DMS79 (cell line): ENCODE results near the gene TMPRSS11B.
"Not testable (repeated sequence)": the region's sequence is repeated elsewhere in the genome, so short reads cannot be mapped to it uniquely, and the experiment has no call there.

Experiments
- DNase-seq: peaks from one replicate; lab custom pipeline; 2025; lab: John Stamatoyannopoulos, UW

The TMPRSS11B gene

GRCh38 chr4:68245594-68245993 lies at the start of gene TMPRSS11B:
Gene TMPRSS11B, minus strand, starts transcription at chr4:68245694. Its CDS starts 136 bp downstream, at chr4:68245558.
- no peak for DNase-seq

GRCh38 chr4:68291256-68291655 lies 45.8 kb upstream of the TMPRSS11B start:
- DNase-seq: no peak

DNA sequence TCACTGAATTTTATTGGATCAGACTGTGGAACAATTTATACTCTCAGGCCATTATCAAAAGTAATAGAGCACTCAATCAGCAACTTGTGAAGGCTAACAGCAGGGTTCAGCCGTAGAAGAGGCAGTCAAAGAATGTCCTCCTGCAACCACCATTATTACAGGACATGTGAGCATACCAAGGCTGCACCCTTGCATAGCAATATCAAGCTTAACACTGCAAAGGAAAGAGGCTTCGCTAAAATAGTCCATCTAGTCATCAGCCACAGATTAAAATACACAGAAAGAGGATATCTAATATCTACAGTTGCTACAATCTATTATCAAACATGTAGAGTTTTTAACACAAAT lies 42.9 kb upstream of the TMPRSS11B start:
- no peak for DNase-seq

DNA sequence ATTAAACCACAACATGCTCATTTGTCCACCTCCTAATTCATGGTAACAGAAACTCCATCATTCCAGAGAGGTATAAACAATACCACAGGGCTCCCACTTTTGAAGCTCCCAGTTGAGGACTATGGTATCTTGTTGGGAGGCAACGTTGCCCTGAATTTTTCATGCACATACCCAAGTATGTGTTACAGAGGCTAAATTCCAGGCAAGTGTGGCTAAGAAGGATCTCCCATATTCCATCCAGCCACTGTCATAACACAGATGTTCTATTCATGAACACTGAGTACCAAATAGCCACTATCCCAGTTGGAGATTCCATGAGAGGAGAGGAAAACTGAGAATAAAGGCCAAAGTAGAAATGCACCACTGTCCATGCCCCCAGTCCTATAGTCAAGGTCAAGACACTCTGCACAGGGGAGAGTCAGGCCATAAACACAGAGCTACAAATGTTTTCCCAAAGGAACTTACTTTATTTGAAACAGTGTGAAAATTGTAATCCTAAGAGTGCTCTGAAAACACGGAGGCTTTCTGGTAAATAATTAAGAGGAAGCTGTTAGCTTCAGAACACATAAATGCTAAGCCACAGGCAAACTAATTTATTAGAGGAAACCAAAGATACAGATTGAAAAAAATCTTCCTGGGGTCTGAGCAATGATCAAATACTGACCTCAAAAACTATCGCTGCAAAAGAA lies 42.4 kb upstream of the TMPRSS11B start:
- no peak for DNase-seq

DNA sequence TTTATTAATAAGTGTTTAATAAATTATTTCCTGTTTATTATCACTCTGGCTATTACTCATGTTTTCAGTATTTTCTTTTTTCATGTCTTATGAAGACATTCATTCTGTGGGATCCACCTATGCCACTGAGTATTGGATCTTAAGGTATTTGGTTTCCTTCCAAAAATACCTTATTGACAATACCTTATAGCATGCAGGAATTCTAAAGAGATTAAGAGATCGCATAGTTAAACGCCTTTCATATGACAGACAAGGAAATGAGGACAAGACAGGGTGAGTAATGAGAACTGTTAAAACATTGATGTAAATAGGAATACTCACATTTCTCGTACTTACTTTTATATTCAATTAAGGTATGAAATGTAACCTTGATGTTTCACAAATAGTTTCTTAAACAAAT lies 38.2 kb upstream of the TMPRSS11B start:
- DNase-seq: no peak

- DNase-seq: no peak
Observed at GRCh38 chr4:68283095-68283494, 37.6 kb upstream of the TMPRSS11B start.

GRCh38 chr4:68281796-68282740 lies 36.6 kb upstream of the TMPRSS11B start:
- not testable (repeated sequence) for DNase-seq

DNA sequence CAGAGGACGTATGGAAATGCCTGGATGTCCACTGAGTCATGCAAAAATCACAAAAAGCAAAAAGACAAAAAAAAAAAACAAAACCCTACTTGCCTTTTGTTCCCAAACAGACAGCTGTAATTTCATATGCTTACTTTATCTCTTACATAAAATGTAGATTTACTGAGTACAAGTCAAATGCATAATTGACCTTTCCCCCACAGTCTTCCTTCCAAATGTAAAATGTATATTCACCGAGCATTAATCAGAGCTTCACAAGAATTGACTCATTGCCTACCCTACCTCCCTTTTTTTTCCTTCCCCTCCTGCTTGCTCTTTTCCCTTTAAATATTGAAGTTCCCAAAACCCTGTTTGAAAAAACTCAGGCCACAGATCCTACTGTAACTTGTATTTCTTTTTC lies 32.5 kb upstream of the TMPRSS11B start:
- DNase-seq: no peak

DNA sequence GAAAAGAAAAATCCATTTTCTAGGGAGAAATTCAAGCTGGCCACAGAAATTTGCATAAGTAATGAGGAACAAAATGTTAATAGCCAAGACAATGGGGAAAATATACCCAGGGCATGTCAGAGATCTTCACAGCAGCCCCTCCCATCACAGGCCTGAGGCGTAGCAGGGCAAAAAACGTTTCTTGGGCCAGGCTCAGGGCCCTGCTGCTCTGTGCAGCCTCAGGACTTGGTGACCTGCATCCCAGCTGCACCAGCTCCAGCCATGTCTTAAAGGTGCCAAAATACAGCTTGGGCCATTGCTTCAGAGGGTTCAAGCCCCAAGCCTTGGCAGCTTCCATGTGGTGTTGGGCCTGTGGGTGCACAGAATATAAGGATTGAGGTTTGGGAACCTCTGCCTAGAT lies 32.1 kb upstream of the TMPRSS11B start:
- DNase-seq: no peak

DNA sequence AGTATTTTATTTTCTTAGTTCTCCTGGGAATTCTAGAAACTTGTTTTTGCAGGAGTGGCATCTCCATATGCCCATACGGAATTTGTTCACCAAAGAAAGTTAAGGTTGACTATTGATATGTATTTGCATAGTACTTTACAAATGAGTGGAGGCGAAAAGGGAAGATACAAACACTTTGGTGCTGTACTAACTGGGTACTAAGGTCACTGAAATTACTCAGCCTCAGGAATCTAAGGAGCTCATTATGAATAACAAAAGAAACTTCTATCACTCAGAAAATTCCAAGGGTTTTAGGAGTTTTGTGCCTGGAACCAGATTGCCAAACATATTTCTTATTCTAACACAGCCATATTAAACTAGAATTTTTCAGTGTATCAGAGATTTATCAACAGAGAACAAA lies 27.4 kb upstream of the TMPRSS11B start:
- DNase-seq: no peak

GRCh38 chr4:68272380-68272779 lies 26.9 kb upstream of the TMPRSS11B start:
- no peak for DNase-seq

GRCh38 chr4:68271851-68272357 lies 26.4 kb upstream of the TMPRSS11B start:
- DNase-seq: no peak

- no peak for DNase-seq
Observed at GRCh38 chr4:68267433-68267944, 22.0 kb upstream of the TMPRSS11B start.

DNA sequence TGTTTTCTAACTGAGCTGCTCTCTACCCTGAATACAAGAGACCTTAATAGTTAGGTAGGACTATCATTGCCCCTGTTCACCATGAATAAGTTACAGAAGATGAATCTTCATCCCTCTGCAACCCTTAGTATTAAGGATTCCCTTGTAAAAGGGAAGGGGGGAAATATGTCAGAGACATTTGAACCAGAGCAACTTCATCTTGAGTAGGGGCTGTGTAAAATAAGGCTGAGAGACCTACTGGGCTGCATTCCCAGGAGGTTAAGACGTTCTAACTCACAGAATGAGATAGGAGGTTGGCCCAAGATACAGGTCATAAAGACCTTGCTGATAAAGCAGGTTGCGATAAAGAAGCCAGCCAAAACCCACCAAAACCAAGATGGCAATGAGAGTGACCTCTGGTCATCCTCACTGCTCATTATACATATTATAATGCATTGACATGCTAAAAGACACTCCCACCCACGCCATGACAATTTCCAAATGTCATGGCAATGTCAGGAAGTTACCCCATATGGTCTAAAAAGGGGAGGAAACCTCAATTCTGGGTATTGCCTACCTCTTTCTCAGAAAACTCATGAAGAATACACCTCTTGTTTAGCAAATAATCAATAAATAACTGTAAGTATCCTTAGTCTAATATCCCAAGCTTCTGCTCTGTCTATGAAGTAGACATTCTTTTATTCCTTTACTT lies 19.5 kb upstream of the TMPRSS11B start:
- no peak for DNase-seq

DNA sequence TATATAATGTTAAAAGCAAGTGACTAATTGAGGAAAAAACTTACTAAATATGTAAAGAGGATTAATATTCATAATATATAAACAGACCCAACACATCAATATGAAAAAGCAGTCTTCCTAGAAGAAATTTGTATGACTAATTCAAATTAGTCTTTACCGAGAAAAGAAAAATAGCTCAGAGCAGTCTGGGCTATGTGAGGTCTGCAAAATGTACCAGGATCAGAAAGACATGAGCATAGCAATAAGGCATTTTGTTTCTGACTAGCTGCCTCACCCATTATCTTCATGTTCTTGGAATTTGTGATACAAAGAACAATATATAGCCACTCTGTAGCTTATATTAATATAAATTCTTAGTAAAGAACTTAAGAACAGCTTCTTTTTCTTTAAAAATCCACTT lies 13.7 kb upstream of the TMPRSS11B start:
- DNase-seq: no peak

GRCh38 chr4:68257719-68258118 lies 12.2 kb upstream of the TMPRSS11B start:
- no peak for DNase-seq

DNA sequence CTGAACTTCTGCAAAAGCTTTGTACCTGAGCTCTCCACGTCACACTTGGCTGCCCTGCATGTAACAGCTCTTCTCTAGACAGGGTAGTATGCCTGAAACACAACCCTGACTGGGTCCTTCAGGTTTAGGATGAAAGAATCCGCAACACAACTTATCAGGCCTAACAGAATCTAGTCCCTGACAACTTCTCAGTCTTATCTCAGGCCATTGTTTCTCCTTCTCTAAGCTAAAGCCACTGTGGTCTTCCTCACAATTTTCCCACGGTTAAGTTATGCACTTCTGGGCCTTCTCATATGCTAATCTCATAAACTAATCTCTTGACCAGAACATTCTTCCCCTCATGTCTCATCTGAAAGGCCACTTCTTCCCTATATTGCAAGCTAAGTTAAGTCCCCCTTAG lies 10.8 kb upstream of the TMPRSS11B start:
- DNase-seq: no peak

DNA sequence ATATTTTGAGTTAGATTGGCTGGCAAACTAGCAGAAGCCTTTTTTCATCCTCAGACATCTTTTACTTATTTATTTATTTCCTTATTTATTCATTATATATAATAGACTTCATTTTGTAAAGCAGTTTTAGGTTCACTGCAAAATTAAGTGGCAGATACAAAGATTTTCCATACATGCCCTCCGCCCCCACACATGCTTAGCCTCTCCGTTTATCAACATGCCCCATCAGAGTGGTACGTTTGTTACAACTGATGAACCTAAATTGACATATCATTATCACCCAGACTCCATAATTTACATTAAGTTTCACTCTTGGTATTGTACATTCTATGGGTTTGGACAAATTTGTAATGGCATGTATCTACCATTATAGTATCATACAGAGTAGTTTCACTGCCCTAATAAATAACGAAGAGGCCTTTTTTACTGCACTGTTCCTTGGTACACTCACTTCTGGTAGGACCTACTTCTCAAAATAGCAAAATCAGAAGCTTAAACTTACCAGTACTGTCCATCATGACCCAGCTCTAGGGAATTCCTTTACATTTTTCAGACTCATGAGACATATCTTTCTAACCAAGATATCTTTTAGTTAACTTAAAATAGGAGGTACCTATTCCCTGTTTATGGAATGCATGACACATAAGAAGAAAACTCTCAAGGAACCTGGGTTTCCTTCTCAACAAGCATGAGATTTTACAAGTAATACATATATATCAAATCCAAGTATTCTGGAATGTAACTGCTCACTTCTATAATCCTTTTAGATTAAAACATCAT lies 4.8 kb upstream of the TMPRSS11B start:
- no peak for DNase-seq

GRCh38 chr4:68249434-68249833 lies 3.9 kb upstream of the TMPRSS11B start:
- DNase-seq: no peak

DNA sequence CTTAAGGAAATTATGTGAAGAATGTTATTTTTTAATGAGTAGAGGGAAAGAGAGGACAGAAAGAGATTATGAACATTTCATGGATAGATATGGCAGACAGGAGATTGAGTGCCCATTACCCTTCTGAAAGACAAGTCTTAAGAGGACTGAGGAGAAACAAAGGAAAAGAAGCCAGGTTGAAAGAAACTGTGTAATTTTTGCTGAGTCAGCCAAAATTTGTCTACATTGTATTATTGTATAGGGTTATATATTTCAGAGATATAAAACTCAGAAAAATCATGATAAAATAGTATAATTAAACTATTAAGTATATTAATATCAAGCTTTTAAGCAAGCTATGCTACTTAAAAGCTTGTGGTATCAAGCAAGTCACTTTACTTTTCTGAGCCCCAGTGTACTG lies 4.9 kb downstream of the TMPRSS11B start:
- no peak for DNase-seq

DNA sequence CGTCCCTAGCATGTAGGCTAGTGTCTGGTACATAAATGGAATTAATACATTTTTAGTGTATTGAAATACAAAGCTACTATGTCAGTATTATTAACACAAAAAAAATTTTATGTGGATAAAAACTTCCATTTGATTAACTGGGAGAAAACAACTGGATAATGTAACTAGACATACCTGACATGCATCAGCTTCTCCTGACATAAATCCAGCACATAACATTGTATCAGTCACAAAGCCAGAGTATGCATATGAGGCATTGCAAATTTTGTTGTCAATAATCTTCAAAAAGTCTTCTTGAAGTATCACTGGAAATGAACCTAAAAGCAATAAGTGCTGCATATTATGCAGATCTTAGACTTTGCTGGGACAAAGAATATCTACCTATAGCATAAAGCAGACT lies 16.9 kb downstream of the TMPRSS11B start:
- no peak for DNase-seq

- DNase-seq: no peak
Observed at GRCh38 chr4:68218044-68218443, 27.4 kb downstream of the TMPRSS11B start.
